GM12872 (cell line): ENCODE measurements around the gene MORN5.

Experiments used
- TF ChIP-seq, protein P1 (sequence below): IDR thresholded peaks from 3 replicates; pipeline ENCODE4 v1.5.1; 2011; ENCODE audit warnings: low read depth, mild to moderate bottlenecking, low read length, moderate library complexity; ENCODE audit not compliant: insufficient read depth

Gene MORN5

GRCh38 chr9:122126331-122127261 is 33.1 kb upstream of the MORN5 start:
- TF ChIP-seq, protein P1, sequence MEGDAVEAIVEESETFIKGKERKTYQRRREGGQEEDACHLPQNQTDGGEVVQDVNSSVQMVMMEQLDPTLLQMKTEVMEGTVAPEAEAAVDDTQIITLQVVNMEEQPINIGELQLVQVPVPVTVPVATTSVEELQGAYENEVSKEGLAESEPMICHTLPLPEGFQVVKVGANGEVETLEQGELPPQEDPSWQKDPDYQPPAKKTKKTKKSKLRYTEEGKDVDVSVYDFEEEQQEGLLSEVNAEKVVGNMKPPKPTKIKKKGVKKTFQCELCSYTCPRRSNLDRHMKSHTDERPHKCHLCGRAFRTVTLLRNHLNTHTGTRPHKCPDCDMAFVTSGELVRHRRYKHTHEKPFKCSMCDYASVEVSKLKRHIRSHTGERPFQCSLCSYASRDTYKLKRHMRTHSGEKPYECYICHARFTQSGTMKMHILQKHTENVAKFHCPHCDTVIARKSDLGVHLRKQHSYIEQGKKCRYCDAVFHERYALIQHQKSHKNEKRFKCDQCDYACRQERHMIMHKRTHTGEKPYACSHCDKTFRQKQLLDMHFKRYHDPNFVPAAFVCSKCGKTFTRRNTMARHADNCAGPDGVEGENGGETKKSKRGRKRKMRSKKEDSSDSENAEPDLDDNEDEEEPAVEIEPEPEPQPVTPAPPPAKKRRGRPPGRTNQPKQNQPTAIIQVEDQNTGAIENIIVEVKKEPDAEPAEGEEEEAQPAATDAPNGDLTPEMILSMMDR: no peak

GRCh38 chr9:122127396-122127798 is 32.3 kb upstream of the MORN5 start:
- TF ChIP-seq, protein P1: no peak

DNA sequence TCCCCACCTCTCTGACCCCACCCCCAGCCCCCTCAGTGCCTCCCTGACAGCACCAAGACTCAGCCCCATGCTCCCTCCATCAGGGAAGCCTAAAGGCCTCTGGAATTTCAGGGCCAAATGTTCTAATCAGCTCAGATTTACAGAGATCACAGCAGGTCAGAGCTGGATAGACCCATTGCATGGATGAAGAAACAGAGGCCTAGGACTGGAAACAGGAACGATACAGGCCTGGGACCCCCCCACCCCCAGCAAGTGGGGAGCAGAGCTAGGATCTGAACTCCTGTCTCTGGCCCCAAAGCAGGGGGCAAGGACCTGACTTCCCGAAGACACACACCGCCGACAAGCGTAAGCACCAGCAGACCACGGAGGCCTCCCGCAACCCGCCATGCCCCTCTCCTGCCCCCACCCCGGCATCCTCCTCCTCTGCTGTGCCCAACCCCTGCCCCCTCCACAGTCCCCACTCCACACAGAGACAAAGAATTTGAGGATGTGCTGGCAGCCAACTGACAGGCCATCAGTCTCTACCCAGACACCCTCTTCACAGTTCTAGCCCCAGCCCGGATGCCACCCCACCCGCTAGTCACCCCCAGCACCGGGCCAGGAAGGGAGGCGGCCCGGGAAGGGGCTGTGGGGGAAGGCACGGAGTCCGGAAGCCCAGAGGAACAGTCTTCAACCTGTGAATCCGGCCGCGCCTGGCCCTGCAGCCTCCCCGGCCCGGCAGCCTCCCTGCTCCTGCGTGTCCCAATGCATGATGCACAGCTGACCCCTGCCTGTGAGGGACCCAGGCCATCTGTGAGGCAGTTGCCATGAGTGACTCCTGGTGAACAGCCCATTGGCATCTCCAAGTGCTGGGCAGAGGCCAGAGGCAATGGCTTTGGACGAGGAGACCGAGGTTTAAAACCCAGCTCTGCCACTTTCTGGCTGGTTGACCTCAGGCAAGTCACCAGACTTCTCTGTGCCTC is 31.4 kb upstream of the MORN5 start:
- TF ChIP-seq, protein P1: no peak

DNA sequence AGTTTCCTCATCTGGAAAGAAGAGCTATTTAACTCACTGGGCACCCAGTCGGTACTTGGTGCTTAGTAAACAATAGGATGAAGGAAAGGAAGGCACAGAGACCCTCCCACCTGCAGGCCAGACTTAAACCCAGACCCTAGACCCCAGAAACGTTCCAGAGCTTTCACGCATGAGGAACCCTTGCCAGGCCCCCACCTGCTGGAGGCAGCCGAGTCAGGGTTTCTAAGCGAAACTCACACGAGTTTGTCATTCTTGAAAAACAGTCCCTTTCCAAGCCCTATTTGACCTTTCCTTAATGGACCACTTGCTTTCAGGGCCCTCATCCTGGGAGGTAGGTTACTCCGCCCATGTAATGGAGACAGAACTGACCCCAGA is 30.8 kb upstream of the MORN5 start:
- TF ChIP-seq, protein P1: no peak

GRCh38 chr9:122129969-122130368 is 29.7 kb upstream of the MORN5 start:
- TF ChIP-seq, protein P1: no peak

- TF ChIP-seq, protein P1: no peak
These were observed 28.9 kb upstream of the MORN5 start for GRCh38 chr9:122130837-122131236.

DNA sequence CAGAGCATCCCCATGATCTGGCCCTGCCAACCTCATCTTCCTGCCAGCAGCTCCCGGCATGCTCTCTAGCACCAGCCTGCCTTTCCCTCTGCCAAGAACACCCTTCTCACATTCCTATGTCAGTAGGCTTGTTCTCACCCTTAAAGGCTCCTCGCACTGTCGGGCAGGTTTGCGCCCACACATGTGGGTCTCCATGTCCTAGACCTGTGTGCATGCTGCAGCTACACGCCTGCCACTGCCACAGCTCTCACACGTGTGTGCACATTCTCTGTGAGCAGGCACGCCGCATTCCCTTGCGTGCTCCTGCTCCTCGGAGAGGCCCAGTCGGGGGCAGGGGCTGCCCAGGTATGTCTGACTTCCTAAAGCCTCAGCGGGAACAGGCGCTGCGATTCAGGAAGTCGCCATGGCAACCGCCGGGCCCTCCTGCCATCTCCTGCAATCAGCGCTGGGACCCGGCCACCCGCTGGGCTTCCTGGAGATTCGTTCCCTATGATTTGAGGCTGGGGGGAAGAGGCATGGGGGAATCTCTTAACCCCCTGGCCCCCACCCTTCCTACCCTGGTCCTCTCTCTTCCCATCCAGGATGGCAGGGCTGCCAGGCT is 28.2 kb upstream of the MORN5 start:
- TF ChIP-seq, protein P1: no peak
